ENCODE results near the gene POMP.
"Not testable (repeated sequence)": the region's sequence is repeated elsewhere in the genome, so short reads cannot be mapped to it uniquely, and the experiment has no call there.

The POMP gene

GRCh38 chr13:28638756-28639155 lies 20.2 kb upstream of the POMP start:
- DNase-seq, result no peak

DNA sequence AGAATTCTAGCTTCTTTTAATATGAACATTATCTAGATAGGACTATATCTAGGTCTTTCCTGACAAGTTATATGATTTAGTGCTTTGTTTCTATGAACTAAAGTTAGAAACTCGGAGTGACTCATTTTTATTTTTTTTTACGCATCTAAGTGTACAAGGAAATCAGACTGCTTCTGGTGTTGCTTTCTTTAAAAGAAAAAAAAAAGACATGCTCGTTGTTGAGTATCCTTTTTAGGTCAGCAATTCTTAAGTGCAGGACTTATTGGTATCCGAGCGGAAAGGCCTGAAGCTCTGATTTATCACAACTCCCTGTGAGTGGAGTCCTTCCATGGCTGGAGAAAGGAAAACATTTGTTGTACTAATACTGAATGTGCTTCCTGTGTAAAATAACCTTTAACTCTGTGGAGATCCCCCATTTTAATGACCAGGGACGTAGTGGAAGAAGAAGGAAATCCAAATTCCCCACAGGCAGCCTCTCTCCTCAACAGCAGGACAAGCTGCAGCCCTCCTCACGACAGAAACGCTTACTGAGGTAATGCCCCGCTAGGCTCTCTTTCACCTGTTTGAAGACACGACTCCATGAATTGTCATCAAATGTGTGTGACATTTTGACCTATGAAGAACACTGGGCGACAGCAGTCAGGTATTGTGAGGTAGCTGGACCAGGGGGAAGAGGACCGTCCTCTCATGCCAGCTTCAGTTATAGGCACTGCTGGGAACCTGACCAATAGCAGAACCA lies 17.9 kb upstream of the POMP start:
- no peak for DNase-seq

DNA sequence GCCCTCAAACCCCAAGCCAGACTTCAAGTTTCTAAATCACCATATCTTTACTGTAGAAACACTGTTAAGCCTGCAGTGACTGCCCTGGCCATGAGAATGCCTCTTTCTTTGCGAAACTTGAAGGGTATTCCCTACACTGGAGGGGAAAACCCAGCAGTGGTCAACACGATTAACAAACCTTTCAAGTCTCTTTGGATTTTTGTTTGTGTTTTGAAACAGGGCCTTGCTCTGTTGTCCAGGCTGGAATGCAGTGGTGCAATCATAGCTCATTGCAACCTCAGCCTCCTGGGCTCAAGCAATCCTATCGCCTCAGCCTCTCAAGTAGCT lies 17.4 kb upstream of the POMP start:
- no peak for DNase-seq

GRCh38 chr13:28650284-28650683 lies 8.6 kb upstream of the POMP start:
- no peak for DNase-seq

DNA sequence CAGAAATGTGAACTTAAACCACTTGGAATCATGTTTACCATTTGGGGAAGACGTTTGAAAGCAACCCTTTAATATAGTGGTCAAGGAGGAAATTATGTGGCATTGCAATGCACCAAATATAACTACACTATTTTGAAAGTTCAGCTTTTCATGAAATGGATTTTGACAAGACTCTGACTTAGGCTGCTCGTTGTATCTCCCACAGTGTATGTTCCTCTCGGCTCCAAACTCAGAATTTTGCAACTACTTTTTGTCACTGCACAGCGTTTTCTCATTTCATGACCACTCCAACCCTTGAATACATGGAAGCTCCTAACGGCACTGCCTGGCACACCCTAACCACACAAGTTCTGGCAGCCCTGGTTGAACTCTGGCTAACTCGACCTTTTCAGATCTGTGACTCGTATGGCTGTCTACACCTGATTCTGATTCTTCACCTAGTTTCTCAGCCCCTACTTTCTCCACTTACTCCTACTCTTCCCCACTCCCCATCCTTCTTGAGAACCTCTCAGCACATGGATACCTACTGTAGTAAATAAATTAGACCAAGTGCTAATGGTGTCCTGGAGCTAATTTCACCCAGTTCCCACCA lies 7.0 kb upstream of the POMP start:
- DNase-seq, result no peak

GRCh38 chr13:28653111-28653510 lies 5.8 kb upstream of the POMP start:
- no peak for DNase-seq

- no peak for DNase-seq
Measured at GRCh38 chr13:28654276-28654675, 4.7 kb upstream of the POMP start.

DNA sequence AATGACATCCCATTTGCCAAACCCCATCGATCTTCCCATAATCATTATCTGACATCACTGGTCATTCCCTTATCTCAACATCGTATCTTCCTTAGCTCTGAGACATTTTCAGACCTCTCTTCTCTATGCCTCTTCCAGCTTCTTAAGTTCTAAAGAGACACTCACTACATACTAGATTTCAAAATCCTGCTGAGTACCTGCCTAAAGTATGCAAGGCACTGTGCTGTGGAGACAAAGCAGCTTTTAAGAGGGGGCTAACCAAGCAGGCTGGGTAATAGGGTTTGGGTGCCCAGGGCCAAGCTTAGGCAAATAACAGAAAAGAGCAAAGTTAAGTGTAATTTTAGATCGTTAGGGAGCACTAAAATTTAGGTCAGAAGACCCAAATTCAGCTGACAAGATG lies 3.4 kb upstream of the POMP start:
- DNase-seq, result no peak

DNA sequence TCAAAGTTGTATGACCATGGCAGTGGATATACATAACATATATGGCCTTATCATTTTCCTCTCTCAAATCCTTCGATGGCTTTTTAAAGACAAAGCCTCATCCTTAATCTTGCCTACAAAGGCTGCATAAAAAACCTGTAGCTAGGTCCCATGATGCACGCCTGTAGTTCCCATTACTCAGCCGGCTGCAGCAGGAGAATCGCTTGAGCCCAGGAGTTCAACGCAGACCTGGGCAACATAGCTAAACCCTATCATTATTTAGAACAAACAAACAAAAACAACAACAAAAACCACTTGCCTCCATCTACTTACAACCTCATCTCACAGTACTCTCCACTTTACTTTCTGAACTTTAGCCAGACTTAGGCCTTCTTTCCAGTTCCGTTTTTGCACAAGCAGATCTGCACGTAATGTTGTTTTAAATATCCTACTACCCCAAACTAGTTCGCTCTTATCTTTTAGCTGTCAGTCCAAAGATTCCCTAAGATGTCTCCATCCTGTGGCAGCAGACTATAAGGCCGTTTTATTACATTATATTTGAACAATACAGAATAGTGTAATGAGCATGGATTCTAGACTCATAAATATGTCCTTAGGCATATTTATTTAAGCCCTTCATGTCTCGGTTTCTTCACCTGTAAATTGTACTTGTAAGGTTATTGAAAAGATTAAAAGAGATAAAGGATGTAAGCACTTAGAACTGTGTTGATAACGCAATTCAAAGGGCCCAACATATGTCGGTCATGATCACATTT lies 969 bp upstream of the POMP start:
- DNase-seq, result no peak

DNA sequence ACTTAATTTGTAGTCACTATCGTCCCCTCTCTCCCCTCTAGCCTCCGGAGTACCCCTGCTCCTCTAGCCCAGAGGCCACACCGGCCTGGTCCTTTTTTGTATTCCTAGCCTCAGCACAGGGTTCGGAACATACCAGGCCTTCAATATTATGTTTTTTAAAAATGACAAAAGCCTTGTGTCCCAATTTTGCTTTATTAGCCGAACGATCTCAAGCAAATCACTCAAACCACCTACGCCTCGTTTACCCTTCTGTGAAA lies 463 bp upstream of the POMP start:
- DNase-seq, result peak; percentile 7

DNA sequence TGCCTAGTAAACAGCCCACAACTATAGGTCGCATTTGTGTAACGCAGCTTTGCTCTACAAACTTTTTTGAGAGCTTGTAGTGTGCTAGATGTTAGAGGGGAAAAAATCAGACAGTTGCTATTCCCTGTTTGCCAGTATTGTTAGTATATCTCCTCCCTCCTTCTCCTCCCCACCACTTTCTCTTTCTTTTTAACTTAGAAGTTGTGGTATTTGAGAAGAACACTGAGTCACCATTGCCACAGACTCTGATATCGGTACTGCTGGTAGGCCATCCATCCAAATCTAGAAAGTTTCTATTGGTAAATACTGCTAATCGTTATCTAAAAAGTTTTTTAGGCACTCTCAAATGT lies 666 bp downstream of the POMP start:
- peak; percentile 38 for DNase-seq

DNA sequence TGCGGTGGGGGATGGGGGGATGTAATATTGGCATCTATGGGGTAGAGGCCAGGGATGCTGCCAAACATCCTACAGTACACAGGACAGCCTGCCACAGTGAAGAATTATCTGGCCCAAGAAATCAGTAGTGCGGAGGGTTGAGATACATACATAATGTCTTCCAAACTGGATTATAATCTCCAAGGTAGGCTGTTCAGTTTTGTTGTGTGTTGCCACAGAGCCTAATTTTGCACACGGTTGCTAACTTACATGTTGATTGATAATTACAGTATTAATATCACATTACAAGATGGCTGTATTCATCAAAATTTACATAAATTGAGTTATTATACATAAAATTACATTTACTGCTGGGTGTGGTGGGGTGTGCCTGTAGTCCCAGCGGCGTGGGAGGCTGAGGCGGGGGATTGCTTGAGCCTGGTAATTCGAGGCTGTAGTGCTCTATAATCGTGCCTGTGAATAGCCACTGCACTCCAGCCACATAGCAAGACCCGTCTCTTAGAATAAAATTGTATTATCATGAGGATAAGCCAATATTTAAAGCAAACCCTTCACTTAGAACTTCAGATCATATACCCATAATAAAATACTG lies 8.1 kb downstream of the POMP start:
- DNase-seq, result no peak

DNA sequence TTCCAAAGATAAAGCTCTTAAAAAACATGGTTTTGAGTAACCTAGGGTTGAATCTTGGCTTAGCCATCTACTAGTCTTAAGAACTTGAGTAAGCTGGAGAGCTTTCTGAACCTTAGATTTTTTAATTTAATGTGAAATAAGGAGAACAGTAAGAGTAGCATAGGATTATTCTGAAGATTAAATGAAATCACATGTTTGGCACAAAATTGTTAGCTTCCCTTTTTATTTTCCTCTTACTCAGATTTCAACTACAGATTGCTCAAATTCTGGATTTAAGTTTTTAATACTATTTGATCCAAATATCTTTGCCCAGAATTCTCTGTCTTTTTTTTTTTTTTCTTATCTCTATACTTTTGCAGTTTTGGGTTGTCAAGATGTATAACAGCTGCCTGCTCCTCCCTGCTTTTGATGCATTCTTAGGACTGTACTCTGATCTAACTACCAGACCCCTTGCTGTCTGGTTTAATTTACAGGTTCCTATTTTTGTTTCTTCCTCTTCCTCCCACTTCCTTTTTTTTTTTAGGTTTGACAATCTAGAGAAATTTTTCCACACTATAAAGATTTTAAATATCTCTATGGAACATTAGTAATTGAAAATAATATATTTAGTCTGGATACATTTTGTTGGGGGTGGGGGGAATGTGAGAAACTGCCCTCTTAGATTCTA lies 12.3 kb downstream of the POMP start:
- DNase-seq, result no peak

DNA sequence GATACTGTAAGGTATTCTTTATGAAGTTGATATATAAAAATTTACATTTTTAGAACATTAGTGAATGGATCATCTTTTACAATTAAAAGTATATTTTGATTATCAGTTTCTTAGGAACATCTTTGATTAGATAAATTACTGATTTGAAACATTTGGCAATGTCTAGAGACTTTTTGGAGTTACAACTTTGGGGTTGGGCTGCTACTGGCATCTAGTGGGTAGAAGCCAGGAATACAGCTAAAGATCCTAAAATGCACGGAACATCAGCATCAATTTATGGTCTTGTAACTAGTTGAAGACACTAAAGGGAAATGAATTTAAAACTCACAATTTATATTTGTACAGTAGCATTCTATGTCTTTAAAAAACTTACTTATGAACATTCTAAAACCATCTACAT lies 19.9 kb downstream of the POMP start:
- DNase-seq, result no peak

GRCh38 chr13:28679628-28680027 lies 20.7 kb downstream of the POMP start:
- no peak for DNase-seq

DNA sequence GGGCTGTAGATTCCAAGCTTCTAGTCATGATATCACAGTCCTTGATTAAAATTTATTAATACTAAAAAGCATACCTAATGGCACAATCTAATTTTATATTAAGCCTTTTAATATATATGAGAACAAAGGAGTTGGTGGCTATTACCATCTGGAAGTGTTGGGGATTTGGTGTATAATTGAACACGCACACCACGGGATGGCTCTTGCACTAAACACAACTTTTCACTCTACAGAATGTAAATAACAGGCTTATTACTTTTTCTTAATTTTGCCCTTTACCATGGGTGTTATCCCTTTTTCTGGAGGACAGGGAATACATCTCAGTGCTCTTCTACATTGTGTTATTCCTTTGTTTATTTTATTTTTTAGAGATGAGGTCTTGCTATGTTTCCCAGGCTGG lies 21.6 kb downstream of the POMP start:
- DNase-seq, result no peak

DNA sequence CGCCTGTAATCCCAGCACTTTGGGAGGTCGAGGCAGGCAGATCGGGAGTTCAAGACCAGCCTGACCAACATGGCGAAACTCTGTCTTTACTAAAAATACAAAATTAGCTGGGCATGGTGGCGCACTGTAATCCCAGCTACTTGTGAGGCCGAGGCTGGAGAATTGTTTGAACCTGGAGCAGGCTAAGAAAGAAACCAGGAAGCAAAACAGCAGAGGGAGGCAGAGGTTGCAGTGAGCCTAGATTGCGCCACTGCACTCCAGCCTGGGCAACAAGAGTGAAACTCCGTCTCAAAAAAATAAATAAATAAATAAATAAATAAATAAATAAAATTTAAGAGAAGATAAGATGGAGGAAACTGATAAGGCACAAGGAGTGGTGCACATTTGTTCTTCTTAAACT lies 24.2 kb downstream of the POMP start:
- DNase-seq, result not testable (repeated sequence)

GRCh38 chr13:28684257-28684656 lies 25.3 kb downstream of the POMP start:
- DNase-seq, result no peak

GRCh38 chr13:28685114-28685513 lies 26.2 kb downstream of the POMP start:
- DNase-seq, result no peak

GRCh38 chr13:28685892-28686291 lies 27.0 kb downstream of the POMP start:
- no peak for DNase-seq

DNA sequence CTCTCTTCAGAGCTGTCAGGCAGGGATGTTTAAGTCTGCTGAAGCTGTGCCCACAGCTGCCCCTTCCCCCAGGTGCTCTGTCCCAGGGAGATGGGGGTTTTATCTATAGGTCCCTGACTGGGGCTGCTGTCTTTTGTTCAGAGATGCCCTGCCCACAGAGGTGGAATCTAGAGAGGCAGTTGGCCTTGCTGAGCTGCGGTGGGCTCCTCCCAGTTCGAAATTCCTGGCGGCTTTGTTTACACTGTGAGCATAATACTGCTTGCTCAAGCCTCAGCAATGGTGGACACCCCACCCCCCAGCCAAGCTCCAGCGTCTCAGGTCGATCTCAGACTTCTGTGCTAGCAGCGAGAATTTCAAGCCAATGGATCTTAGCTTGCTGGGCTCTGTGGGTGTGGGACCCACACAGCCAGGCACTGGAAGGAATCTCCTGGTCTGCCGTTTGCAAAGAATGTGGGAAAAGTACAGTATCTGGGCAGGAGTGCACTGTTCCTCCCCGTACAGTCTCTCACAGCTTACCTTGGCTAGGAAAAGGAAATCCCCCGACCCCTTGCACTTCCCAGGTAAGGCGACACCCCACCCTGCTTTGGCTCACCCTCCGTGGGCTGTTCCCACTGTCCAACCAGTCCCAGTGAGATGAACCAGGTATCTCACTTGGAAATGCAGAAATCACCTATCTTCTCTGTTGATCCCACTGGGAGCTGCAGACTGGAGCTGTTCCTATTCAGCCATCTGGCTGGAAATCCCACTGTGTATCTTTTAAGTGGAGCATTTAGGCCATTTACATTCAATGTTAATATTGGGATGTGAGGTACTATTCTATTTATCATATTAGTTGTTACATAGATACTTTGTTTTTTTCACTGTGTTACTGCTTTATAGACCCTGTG lies 34.9 kb downstream of the POMP start:
- not testable (repeated sequence) for DNase-seq

- no peak for DNase-seq
Measured at GRCh38 chr13:28697441-28697840, 38.5 kb downstream of the POMP start.

GRCh38 chr13:28699246-28699645 lies 40.3 kb downstream of the POMP start:
- no peak for DNase-seq

Data from stimulated activated CD4-positive, alpha-beta T cell treated with anti-CD3 and anti-CD28 coated beads, Interleukin-4, amount 100 ng/mL, for 24 hours (primary cell).